ENCODE results near the gene DOCK9.

Gene DOCK9

GRCh38 chr13:98912846-98913245 lies 65.0 kb downstream of the DOCK9 start:
- Histone ChIP-seq H3K4me1 (peaks cover 0 to 7% (median 0%) of the 10 kb centered on the region in 4 donors), H3K27me3 (no peaks in the 10 kb centered on the region), H3K27ac (no peak overlapping the region), H3K9me3 (no peaks in the 10 kb centered on the region), H3K36me3 (peaks cover 0 to 7% (median 0%) of the 10 kb centered on the region in 3 donors), H3K4me3 (no peak overlapping the region)
- DNase-seq = no peak
- intact Hi-C loops (cut with DNase I; ENCODE audit: low total_unique reads) = no loop called here
- TF ChIP-seq CTCF (IDR thresholded peaks at IDR 0.05) = no peak

- DNase-seq = peak in 1 of 2 donors; percentile 24
- intact Hi-C loops (cut with DNase I; ENCODE audit: low total_unique reads) = no loop called here
These were observed 67.3 kb downstream of the DOCK9 start for GRCh38 chr13:98910501-98910951.

GRCh38 chr13:98909016-98909415 lies 68.8 kb downstream of the DOCK9 start:
- TF ChIP-seq CTCF (IDR thresholded peaks at IDR 0.05) = no peak
- intact Hi-C loops (cut with DNase I; ENCODE audit: low total_unique reads) = no loop called here
- Histone ChIP-seq H3K9me3 (no peaks in the 10 kb centered on the region), H3K27ac (no peak overlapping the region), H3K4me3 (no peak overlapping the region), H3K36me3 (peaks cover 0 to 8% (median 0%) of the 10 kb centered on the region in 3 donors), H3K27me3 (no peaks in the 10 kb centered on the region), H3K4me1 (peaks cover 0 to 7% (median 0%) of the 10 kb centered on the region in 4 donors)
- no peak for DNase-seq

More at GRCh38 chr13:98910501-98910951, 67.3 kb downstream of the DOCK9 start:
- peaks cover 0 to 7% (median 0%) of the 10 kb centered on the region in 4 donors for H3K4me1 ChIP-seq
- no peak overlapping the region for H3K4me3 ChIP-seq
- H3K27me3 ChIP-seq = no peaks in the 10 kb centered on the region
- no peaks in the 10 kb centered on the region for H3K9me3 ChIP-seq
- H3K27ac ChIP-seq = peak overlapping the region in 1 of 2 donors; percentile 10
- TF ChIP-seq CTCF (IDR thresholded peaks at IDR 0.05) = no peak
- H3K36me3 ChIP-seq = peaks cover 0 to 8% (median 7%) of the 10 kb centered on the region in 3 donors

GRCh38 chr13:98906746-98907502 lies 70.9 kb downstream of the DOCK9 start:
- DNase-seq = no peak
- intact Hi-C loops (cut with DNase I; ENCODE audit: low total_unique reads) = no loop called here
- Histone ChIP-seq H3K4me1 (peaks cover 0 to 7% (median 0%) of the 10 kb centered on the region in 4 donors), H3K9me3 (no peaks in the 10 kb centered on the region), H3K27ac (no peak overlapping the region), H3K4me3 (no peak overlapping the region), H3K27me3 (no peaks in the 10 kb centered on the region), H3K36me3 (peaks cover under 1 to 20% (median 9%) of the 10 kb centered on the region in 3 donors)
- TF ChIP-seq CTCF (IDR thresholded peaks at IDR 0.05) = no peak

- intact Hi-C loops (cut with DNase I; ENCODE audit: low total_unique reads) = no loop called here
- H3K4me3 ChIP-seq = no peak overlapping the region
- no peaks in the 10 kb centered on the region for H3K9me3 ChIP-seq
- TF ChIP-seq CTCF (IDR thresholded peaks at IDR 0.05) = no peak
- no peak overlapping the region for H3K27ac ChIP-seq
- H3K36me3 ChIP-seq = peaks cover 11 to 28% (median 26%) of the 10 kb centered on the region in 3 donors
- H3K27me3 ChIP-seq = no peaks in the 10 kb centered on the region
- no peaks in the 10 kb centered on the region for H3K4me1 ChIP-seq
- DNase-seq = no peak
These were observed 72.7 kb downstream of the DOCK9 start for GRCh38 chr13:98905199-98905598.

Data from tibial artery (tissue), 4 donors.